ENCODE measurements around the gene XRCC4.
"Not testable (repeated sequence)": the region's sequence is repeated elsewhere in the genome, so short reads cannot be mapped to it uniquely, and the experiment has no call there.

XRCC4 gene

GRCh38 chr5:83184534-83184933 lies 107.2 kb downstream of the XRCC4 start:
- no peak for DNase-seq

DNA sequence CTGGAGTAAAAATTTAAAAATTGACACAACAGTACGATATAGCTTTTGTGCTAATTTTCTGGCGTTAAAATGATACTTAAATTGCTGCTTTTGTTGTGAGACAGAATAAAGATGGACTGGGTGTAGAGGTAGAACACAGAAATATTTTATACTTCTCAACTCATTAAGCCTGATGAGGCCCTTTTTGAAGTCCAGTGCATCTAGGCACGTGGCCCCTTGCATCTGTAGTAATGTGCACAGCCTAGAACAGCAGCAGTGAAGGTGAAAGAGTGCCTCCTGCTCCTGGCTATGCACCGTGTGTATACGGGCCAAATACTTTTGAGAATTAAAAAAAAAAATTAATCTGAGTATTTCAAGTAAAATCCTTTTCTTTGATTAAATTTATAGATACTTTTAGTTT lies 115.6 kb downstream of the XRCC4 start:
- DNase-seq = no peak

GRCh38 chr5:83197326-83197967 lies 120.1 kb downstream of the XRCC4 start:
- no peak for DNase-seq

DNA sequence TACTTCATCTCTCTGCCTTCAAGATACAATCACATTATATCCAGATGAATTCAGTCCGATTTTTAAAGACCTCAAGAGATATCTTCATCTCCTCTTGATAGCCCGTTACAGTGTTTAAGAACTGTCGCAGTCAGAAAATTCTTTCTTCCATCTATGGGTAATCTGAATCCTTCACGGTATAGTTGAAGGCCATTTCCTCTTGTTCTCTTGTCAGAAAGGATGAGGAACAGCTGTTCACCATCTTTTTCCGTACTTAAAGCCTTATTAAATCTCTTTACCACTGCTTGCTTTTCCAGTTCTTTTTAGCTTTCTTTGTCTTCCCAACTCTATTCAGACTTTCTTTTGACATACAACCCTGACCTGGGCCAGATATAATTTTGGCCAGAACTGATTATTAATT lies 121.8 kb downstream of the XRCC4 start:
- no peak for DNase-seq

GRCh38 chr5:83204651-83205050 lies 127.3 kb downstream of the XRCC4 start:
- no peak for DNase-seq

DNA sequence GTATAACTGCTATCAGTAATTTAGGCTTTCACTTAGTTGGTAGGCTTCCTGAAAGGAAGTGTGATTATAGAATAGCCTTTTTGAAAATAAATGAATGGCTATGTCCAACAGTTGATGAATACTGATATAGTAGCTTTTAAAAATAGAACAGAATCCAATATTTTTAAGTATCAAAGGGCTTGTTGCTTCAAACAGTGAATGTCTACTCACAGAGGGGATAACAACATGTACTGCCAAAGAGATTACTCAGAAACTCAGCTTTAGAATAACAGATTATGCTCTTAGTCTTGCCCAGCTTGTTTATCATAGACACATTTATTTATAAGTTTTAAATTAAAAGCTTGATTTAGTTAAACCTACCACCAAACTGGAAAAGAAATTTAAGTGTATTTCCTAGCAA lies 132.6 kb downstream of the XRCC4 start:
- no peak for DNase-seq

GRCh38 chr5:83219077-83219476 lies 141.7 kb downstream of the XRCC4 start:
- DNase-seq = no peak

- no peak for DNase-seq
Observed at GRCh38 chr5:83219495-83219894, 142.1 kb downstream of the XRCC4 start.

DNA sequence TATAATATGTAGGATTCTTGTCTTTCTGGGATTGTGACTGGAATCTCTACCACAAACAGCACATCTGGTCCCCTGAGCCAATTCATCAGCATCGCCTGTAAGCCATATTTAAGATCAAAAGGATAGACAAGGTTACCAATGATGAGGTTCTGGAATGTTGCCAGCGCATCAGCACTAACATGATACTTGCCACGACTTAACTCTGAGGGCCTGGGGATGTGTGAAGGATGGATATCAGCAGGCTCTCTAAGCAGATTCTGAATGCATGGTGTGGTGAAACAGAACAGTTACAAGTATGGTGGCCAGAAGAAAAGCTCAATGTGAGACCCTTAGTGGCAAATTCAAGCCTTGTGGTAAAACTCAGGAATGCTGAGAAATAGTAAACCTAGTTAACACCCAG lies 143.0 kb downstream of the XRCC4 start:
- no peak for DNase-seq

DNA sequence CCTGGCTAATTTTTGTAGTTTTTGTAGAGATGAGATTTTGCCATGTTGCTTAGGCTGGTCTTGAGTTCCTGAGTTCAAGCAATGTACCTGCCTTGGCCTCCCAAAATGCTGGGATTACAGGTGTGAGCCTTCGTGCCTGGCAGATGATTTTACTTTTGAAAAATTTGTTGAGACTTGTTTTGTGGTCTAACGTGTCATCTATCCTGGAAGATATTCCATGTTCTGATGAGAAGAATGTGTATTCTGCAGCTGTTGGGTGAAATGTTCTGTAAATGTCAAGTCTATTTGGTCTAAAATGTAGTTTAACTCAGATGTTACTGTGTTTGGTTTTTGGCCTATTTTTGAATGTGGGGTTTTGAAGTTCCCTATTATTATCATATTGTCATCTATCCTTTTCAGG lies 145.6 kb downstream of the XRCC4 start:
- no peak for DNase-seq

DNA sequence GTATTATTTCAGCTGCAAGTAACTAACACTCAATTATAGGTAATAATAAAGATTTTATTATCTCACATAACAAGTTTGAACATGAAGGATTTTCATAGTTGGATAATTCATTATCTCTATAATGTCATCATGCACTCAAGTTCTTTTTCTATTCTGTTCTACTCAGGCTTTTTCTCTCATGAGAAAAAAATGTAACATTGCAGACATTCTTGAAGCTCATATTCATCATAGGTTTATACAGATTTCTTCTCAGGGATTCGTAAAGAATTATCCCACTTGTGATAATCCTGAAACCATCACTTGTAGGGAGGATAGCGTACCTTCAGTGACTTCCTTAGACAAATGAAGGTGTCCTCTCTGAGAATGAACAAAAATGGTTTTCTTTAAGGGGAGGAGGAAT lies 150.3 kb downstream of the XRCC4 start:
- DNase-seq = no peak

DNA sequence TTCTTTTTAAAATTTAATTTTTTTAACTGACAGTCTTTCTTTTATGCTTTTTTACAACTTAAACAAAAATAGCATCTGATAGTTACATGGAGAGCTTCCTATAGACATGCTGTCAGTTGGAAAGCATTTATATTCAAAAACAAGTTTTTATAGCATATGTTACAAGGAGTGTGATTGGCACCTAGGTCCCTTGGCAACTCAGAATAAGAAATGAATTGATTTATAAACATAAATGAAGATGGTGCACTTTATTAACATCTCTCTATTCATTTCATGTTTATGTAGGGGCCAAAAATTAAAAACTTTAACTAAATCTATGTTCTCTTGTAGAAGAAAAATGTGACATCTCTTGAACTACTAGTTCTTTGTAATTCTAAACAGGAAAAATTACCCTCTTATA lies 153.2 kb downstream of the XRCC4 start:
- DNase-seq = no peak

- DNase-seq = no peak
Observed at GRCh38 chr5:83244516-83244915, 167.2 kb downstream of the XRCC4 start.

GRCh38 chr5:83245037-83245436 lies 167.7 kb downstream of the XRCC4 start:
- DNase-seq = no peak

DNA sequence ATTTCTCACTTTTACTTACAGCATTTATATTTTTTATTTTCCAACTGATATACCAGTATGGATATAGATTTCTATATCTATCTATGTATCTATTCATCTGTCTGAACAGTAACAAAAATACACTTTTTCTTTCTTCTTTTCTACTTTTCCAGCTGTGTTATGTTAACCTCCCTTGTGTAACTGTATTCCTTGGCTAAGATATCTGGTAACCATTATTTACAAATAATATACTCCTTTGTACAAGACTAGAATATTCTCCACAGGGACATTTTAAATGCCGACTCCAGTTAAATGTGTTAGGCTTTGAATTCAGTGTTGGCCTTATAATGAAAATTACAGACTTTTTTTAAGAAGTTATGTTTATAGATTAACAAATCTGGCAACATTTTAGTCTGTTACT lies 168.7 kb downstream of the XRCC4 start:
- no peak for DNase-seq

GRCh38 chr5:83249156-83249555 lies 171.8 kb downstream of the XRCC4 start:
- DNase-seq = no peak

DNA sequence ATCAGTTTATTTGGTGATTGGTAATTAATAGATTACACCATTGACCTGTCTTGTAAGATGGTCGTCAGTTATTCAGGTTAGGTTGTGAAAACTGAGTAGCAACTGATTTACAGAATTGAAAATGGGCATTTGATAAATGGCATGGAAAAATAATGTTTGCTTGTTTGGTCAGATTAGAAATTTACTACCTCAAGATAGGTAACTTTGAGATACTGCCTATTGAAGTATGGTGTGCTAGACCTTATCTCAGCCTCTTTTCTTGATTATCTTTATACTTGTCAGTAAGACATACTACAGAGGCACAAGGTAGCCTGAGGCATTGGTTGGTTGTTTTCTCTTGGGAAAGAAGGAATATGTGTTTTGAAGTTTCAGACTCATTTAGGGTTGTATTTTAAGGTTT lies 174.5 kb downstream of the XRCC4 start:
- DNase-seq = no peak

GRCh38 chr5:83253720-83254119 lies 176.4 kb downstream of the XRCC4 start:
- DNase-seq = no peak

DNA sequence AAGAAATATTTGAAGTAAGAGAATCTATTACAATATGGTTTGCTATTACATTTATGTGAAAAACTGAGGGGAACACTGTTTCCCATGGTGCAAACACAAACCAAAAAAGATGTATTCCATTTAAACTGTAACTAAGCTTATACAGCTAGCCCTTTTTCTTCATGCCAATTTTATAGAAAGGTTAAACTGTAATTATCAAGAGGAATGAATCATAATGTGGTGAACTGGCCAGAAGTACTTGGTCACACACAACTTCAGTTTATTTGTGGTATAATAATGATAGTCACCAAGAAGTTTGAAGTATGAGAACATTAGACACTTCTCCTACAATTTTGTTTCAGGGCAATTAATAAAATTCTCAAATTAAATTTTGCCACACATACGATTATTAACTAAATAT lies 177.9 kb downstream of the XRCC4 start:
- DNase-seq = no peak

- DNase-seq = no peak
Observed at GRCh38 chr5:83256091-83256780, 178.9 kb downstream of the XRCC4 start.

DNA sequence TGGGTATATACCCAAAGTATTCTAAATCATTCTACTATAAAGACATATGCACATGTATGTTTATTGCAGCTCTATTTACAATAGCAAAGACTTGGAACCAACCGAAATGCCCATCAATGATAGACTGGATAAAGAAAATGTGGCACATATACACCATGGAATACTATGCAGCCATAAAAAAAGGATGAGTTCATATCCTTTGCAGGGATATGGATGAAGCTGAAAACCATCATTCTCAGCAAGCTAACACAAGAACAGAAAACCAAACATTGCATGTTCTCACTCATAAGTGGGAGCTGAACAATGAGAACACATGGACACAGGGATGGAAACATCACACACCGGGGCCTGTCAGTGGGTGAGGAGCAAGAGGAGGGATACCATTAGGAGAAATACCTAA lies 180.3 kb downstream of the XRCC4 start:
- DNase-seq = not testable (repeated sequence)

DNA sequence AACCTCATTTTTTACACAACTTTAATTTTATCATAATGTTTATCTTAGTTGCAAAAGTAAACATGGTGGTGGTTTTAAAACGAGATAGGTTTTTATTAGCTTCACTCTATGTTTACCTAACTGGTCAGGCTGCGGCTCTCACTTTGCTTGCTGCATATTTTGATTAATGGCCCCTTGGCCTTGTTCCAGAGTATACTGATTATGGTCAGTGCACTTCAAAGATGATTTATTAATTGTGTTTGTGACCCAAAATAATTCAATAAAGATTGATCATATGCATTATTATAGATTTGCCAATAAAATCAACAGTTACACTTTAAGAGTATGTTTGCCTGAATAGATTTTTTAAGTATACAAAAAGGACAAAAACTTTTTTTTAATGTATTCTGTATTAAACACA lies 188.0 kb downstream of the XRCC4 start:
- DNase-seq = no peak

DNA sequence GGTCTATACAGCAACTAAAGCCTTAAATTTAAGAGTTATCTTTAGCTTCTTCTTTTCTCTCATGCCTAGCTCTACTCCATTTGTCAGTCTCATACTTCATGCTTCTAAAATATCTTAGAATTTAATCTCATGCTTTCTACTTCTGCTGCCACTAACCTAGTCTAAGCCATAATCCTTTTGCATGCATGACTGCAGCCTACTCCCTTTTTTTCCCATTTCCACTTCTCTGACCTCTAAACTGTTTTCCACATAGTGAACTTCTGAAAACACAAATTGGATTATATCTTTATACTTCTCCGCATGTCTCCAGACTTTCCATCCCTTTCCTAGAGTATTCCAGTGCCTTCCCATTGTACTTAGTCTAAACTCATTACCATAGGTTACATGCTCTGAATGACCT lies 193.0 kb downstream of the XRCC4 start:
- no peak for DNase-seq

DNA sequence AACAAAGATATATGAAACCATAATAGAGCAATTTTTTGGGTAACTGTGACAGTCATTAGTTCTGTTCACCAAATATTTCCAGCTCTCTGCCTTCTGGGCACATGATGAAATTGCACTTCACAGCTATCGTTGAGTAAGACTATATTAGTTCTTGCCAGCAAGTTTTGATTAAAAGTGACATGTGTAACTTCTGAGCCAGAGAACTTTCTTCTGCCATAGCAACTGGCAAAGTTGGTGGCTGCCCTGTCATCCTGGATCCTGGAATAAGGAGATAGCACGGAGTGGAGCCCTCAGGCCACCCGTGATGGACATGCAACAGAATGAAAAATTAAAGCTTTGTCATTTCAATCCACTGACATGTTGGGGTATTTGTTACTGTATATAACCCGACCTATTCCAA lies 199.8 kb downstream of the XRCC4 start:
- no peak for DNase-seq

- DNase-seq = no peak
Observed at GRCh38 chr5:83277953-83278352, 200.6 kb downstream of the XRCC4 start.
